22Rv1 (cell line): ENCODE data around the gene PORCN.

Experiments
- ZFX ChIP-seq: fragments of 450-650 bp; IDR thresholded peaks from 2 replicates; pipeline ENCODE4 v1.6.1; 2017; ENCODE audit warnings: antibody characterized with exemption, borderline replicate concordance
- TF ChIP-seq, protein P1 (sequence below): fragments of 450-650 bp; IDR thresholded peaks from 2 replicates; pipeline ENCODE4 v1.5.1; 2017; ENCODE audit warnings: mild to moderate bottlenecking

DNA sequence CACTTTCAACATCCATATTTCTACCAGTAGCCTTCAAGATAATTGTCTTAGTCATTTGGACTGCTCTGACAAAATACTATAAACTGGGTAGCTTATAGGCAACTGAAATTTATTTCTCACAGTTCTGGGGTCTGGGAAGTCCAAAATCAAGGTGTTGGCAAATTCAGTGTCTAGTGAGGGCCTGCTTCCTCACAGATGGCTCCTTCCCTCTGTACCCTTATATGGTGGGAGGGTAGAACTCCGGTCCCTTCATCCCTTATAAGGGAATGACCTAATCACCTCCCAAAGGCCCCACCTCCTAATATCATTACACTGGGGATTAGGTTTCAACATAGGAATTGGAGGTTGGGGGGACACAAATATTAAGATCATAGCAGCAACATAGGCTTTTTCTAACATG is 23.4 kb downstream of the PORCN start:
- TF ChIP-seq, protein P1, sequence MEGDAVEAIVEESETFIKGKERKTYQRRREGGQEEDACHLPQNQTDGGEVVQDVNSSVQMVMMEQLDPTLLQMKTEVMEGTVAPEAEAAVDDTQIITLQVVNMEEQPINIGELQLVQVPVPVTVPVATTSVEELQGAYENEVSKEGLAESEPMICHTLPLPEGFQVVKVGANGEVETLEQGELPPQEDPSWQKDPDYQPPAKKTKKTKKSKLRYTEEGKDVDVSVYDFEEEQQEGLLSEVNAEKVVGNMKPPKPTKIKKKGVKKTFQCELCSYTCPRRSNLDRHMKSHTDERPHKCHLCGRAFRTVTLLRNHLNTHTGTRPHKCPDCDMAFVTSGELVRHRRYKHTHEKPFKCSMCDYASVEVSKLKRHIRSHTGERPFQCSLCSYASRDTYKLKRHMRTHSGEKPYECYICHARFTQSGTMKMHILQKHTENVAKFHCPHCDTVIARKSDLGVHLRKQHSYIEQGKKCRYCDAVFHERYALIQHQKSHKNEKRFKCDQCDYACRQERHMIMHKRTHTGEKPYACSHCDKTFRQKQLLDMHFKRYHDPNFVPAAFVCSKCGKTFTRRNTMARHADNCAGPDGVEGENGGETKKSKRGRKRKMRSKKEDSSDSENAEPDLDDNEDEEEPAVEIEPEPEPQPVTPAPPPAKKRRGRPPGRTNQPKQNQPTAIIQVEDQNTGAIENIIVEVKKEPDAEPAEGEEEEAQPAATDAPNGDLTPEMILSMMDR: no peak
- TF ChIP-seq ZFX: no peak
